ENCODE measurements around the gene ADAP1.

The ADAP1 gene

GRCh38 chr7:869348-869747 is 85.1 kb downstream of the ADAP1 start:
- TF ChIP-seq GATA3 (IDR thresholded peaks at IDR 0.05; ENCODE audit: low read depth, low read length) (no peak), GATA2 (IDR thresholded peaks at IDR 0.05; ENCODE audit: low read depth, low read length) (no peak)

- TF ChIP-seq GATA3 (IDR thresholded peaks at IDR 0.05; ENCODE audit: low read depth, low read length) (no peak), GATA2 (IDR thresholded peaks at IDR 0.05; ENCODE audit: low read depth, low read length) (no peak)
These were observed 86.3 kb downstream of the ADAP1 start for GRCh38 chr7:868189-868486.

- no peak for TF ChIP-seq GATA3 (IDR thresholded peaks at IDR 0.05; ENCODE audit: low read depth, low read length)
- TF ChIP-seq GATA2 (IDR thresholded peaks at IDR 0.05; ENCODE audit: low read depth, low read length) = no peak
These were observed 86.9 kb downstream of the ADAP1 start for GRCh38 chr7:867406-868188.

GRCh38 chr7:867001-867405 is 87.5 kb downstream of the ADAP1 start:
- no peak for TF ChIP-seq GATA3 (IDR thresholded peaks at IDR 0.05; ENCODE audit: low read depth, low read length)
- TF ChIP-seq GATA2 (IDR thresholded peaks at IDR 0.05; ENCODE audit: low read depth, low read length) = no peak

- TF ChIP-seq GATA2 (IDR thresholded peaks at IDR 0.05; ENCODE audit: low read depth, low read length) (no peak), GATA3 (IDR thresholded peaks at IDR 0.05; ENCODE audit: low read depth, low read length) (no peak)
These were observed 88.6 kb downstream of the ADAP1 start for GRCh38 chr7:865921-866320.

- TF ChIP-seq GATA2 (IDR thresholded peaks at IDR 0.05; ENCODE audit: low read depth, low read length) = no peak
- no peak for TF ChIP-seq GATA3 (IDR thresholded peaks at IDR 0.05; ENCODE audit: low read depth, low read length)
These were observed 91.4 kb downstream of the ADAP1 start for GRCh38 chr7:863106-863505.

- TF ChIP-seq GATA2 (IDR thresholded peaks at IDR 0.05; ENCODE audit: low read depth, low read length) (no peak), GATA3 (IDR thresholded peaks at IDR 0.05; ENCODE audit: low read depth, low read length) (no peak)
These were observed 92.3 kb downstream of the ADAP1 start for GRCh38 chr7:862157-862556.

GRCh38 chr7:861222-861621 is 93.3 kb downstream of the ADAP1 start:
- no peak for TF ChIP-seq GATA3 (IDR thresholded peaks at IDR 0.05; ENCODE audit: low read depth, low read length)
- TF ChIP-seq GATA2 (IDR thresholded peaks at IDR 0.05; ENCODE audit: low read depth, low read length) = no peak

- TF ChIP-seq GATA2 (IDR thresholded peaks at IDR 0.05; ENCODE audit: low read depth, low read length) = no peak
- no peak for TF ChIP-seq GATA3 (IDR thresholded peaks at IDR 0.05; ENCODE audit: low read depth, low read length)
These were observed 94.3 kb downstream of the ADAP1 start for GRCh38 chr7:860149-860548.

GRCh38 chr7:859359-860030 is 95.0 kb downstream of the ADAP1 start:
- TF ChIP-seq GATA3 (IDR thresholded peaks at IDR 0.05; ENCODE audit: low read depth, low read length) (no peak), GATA2 (IDR thresholded peaks at IDR 0.05; ENCODE audit: low read depth, low read length) (no peak)

- TF ChIP-seq GATA2 (IDR thresholded peaks at IDR 0.05; ENCODE audit: low read depth, low read length) (no peak), GATA3 (IDR thresholded peaks at IDR 0.05; ENCODE audit: low read depth, low read length) (no peak)
These were observed 96.8 kb downstream of the ADAP1 start for GRCh38 chr7:857661-858060.

GRCh38 chr7:856444-857095 is 97.9 kb downstream of the ADAP1 start:
- TF ChIP-seq GATA2 (IDR thresholded peaks at IDR 0.05; ENCODE audit: low read depth, low read length) (no peak), GATA3 (IDR thresholded peaks at IDR 0.05; ENCODE audit: low read depth, low read length) (no peak)

- TF ChIP-seq GATA3 (IDR thresholded peaks at IDR 0.05; ENCODE audit: low read depth, low read length) (no peak), GATA2 (IDR thresholded peaks at IDR 0.05; ENCODE audit: low read depth, low read length) (no peak)
These were observed 98.7 kb downstream of the ADAP1 start for GRCh38 chr7:855686-856369.

- TF ChIP-seq GATA2 (IDR thresholded peaks at IDR 0.05; ENCODE audit: low read depth, low read length) (no peak), GATA3 (IDR thresholded peaks at IDR 0.05; ENCODE audit: low read depth, low read length) (no peak)
These were observed 100.2 kb downstream of the ADAP1 start for GRCh38 chr7:854118-854775.

Measured in SH-SY5Y (cell line).